Cardiac fibroblast (primary cell): ENCODE data around the gene ATP10B.

Source experiments
- DNase-seq, 2 donors: peaks; one replicate each; pipeline versions ENCODE4 v3.0.0 to v3.0.0-alpha.2; 2010; ENCODE audit warnings: low read depth in 2 of 2
- H3K4me3 ChIP-seq, 2 donors: replicated peaks in 1 of 2; 1 replicate in 1 of 2; 2 replicates in 1 of 2; pipeline ENCODE4 v1.5.1; 2011; ENCODE audit warnings: low read depth in 2 of 2, low read length in 2 of 2, mild to moderate bottlenecking in 2 of 2, moderate library complexity in 1 of 2
- CTCF ChIP-seq: IDR thresholded peaks from one replicate; pipeline ENCODE4 v1.5.1; 2011; ENCODE audit warnings: low read depth, mild to moderate bottlenecking, low read length, inconsistent platforms

The ATP10B gene

GRCh38 chr5:160793530-160793899 is 58.5 kb downstream of the ATP10B start:
- no peak for DNase-seq
- TF ChIP-seq CTCF, result no peak
- H3K4me3 ChIP-seq, result no peak overlapping the region

- no peak overlapping the region for H3K4me3 ChIP-seq
- no peak for TF ChIP-seq CTCF
- no peak for DNase-seq
Measured at GRCh38 chr5:160792732-160793529, 59.1 kb downstream of the ATP10B start.

- H3K4me3 ChIP-seq, result no peak overlapping the region
- no peak for DNase-seq
- no peak for TF ChIP-seq CTCF
Measured at GRCh38 chr5:160792281-160792680, 59.7 kb downstream of the ATP10B start.

GRCh38 chr5:160789219-160789859 is 62.7 kb downstream of the ATP10B start:
- no peak overlapping the region for H3K4me3 ChIP-seq
- DNase-seq, result no peak
- TF ChIP-seq CTCF, result no peak

GRCh38 chr5:160788102-160788660 is 63.8 kb downstream of the ATP10B start:
- no peak for TF ChIP-seq CTCF
- H3K4me3 ChIP-seq, result no peak overlapping the region
- DNase-seq, result no peak

- TF ChIP-seq CTCF, result peak; percentile 6
- H3K4me3 ChIP-seq, result no peak overlapping the region
- DNase-seq, result no peak
Measured at GRCh38 chr5:160787240-160787639, 64.8 kb downstream of the ATP10B start.
